ENCODE results near the gene PCP4L1.

GRCh38 chr1:161230762-161231161 is 27.8 kb upstream of the PCP4L1 start:
- TF ChIP-seq CTCF (IDR thresholded peaks at IDR 0.05; ENCODE audit: poor library complexity): no peak
- no peak for TF ChIP-seq EZH2 (IDR thresholded peaks at IDR 0.05; ENCODE audit: borderline replicate concordance)

All from hepatocyte (in vitro differentiated cells).